ENCODE data around the gene PLRG1.

GRCh38 chr4:154485127-154485773, 65.0 kb downstream of the PLRG1 start:
- no peak for TF ChIP-seq CTCF (tag by site-specific recombination; IDR thresholded peaks at IDR 0.05)
- no peak for TF ChIP-seq ZBTB10 (tag by site-specific recombination; IDR thresholded peaks at IDR 0.05)
- TF ChIP-seq ZNF501 (tag by site-specific recombination; IDR thresholded peaks at IDR 0.05): no peak
- TF ChIP-seq TCF7L2 (IDR thresholded peaks at IDR 0.05; ENCODE audit: borderline replicate concordance, low read depth, low read length): no peak
- no peak for TF ChIP-seq ZNF18 (tag by site-specific recombination; IDR thresholded peaks at IDR 0.05)
- no peak for TF ChIP-seq MEIS1 (CRISPR knock-in tag; IDR thresholded peaks at IDR 0.05; ENCODE audit: borderline replicate concordance)
- no peak for TF ChIP-seq ZSCAN18 (tag by site-specific recombination; IDR thresholded peaks at IDR 0.05)
- TF ChIP-seq ZNF513 (tag by site-specific recombination; IDR thresholded peaks at IDR 0.05): no peak
- TF ChIP-seq ZNF704 (tag by site-specific recombination; IDR thresholded peaks at IDR 0.05): no peak
- no peak for TF ChIP-seq ZNF785 (tag by site-specific recombination; IDR thresholded peaks at IDR 0.05)
- no peak for TF ChIP-seq ZNF510 (tag by site-specific recombination; IDR thresholded peaks at IDR 0.05; ENCODE audit: insufficient replicate concordance)
- TF ChIP-seq ZBTB6 (tag by site-specific recombination; IDR thresholded peaks at IDR 0.05): no peak
